ENCODE results near the gene EEF1A2. TPM values are rescaled to one million over a fixed set of nuclear protein-coding genes. Genes with fewer than 3 reads are reported as not detected.

Gene EEF1A2
- total and polyA plus RNA-seq, 2 of the 4 experiments (the other 2 are of a cell fraction): 1.3 to 4.6 TPM

GRCh38 chr20:63461104-63461763 is 37.6 kb downstream of the EEF1A2 start:
- H3K9me3 ChIP-seq (ENCODE audit: control insufficient read depth, insufficient read depth, low read length): no peaks in the 10 kb centered on the region
- no peak overlapping the region for H3K23ac ChIP-seq (ENCODE audit: low read depth, low read length)
- no peak overlapping the region for H2BK15ac ChIP-seq (ENCODE audit: low read depth, low read length)
- peaks cover 54% of the 10 kb centered on the region for H3K27me3 ChIP-seq (ENCODE audit: control insufficient read depth, insufficient read depth, low read length)
- DNase-seq: no peak
- 0 out of 2 replicates have a peak, but pooled peaks have one; percentile 44 for ATAC-seq (ENCODE audit: low read depth)
- no CpG with 5 or more reads among the region's 22 CpGs for WGBS, 2 experiments (ENCODE audit: extremely low coverage in 2 of 2, insufficient read length in 1 of 2)
- no peak overlapping the region for H2AK5ac ChIP-seq (ENCODE audit: low read depth, low read length)
- no peak overlapping the region for H3K56ac ChIP-seq (ENCODE audit: extremely low read depth, insufficient read depth, low read length)
- H3K4me1 ChIP-seq (ENCODE audit: control insufficient read depth, insufficient read depth, low read length): no peaks in the 10 kb centered on the region
- no peak overlapping the region for H3K14ac ChIP-seq (replicated peaks; ENCODE audit: low read depth, low read length)
- H2AFZ ChIP-seq (replicated peaks; ENCODE audit: low read length, poor library complexity): no peak overlapping the region
- POLR2A ChIA-PET (ENCODE audit: unreplicated experiment): no interaction called here
- H3K9me1 ChIP-seq (ENCODE audit: insufficient read depth, low read length): no peaks in the 10 kb centered on the region
- no peaks in the 10 kb centered on the region for H4K20me1 ChIP-seq (ENCODE audit: insufficient read depth, low read length)
- H3K18ac ChIP-seq (ENCODE audit: low read depth, low read length): no peak overlapping the region
- H4K8ac ChIP-seq (ENCODE audit: low read depth in 2 of 2, low read length in 2 of 2): no peak overlapping the region
- no peak overlapping the region for H3K9ac ChIP-seq (ENCODE audit: low read depth, low read length)
- H3K4me3 ChIP-seq (ENCODE audit: insufficient read depth, low read depth, low read length): no peak overlapping the region
- H4K5ac ChIP-seq (ENCODE audit: low read depth, low read length): no peak overlapping the region
- H2BK20ac ChIP-seq (ENCODE audit: low read depth, low read length): no peak overlapping the region
- no peak overlapping the region for H2BK5ac ChIP-seq (ENCODE audit: low read depth, low read length, poor library complexity, severe bottlenecking)
- H3K36me3 ChIP-seq (ENCODE audit: control insufficient read depth, insufficient read depth, low read length): no peaks in the 10 kb centered on the region
- TF ChIP-seq NFE2L2 (IDR thresholded peaks at IDR 0.05; ENCODE audit: low read depth, low read length): no peak
- TF ChIP-seq, protein P1, sequence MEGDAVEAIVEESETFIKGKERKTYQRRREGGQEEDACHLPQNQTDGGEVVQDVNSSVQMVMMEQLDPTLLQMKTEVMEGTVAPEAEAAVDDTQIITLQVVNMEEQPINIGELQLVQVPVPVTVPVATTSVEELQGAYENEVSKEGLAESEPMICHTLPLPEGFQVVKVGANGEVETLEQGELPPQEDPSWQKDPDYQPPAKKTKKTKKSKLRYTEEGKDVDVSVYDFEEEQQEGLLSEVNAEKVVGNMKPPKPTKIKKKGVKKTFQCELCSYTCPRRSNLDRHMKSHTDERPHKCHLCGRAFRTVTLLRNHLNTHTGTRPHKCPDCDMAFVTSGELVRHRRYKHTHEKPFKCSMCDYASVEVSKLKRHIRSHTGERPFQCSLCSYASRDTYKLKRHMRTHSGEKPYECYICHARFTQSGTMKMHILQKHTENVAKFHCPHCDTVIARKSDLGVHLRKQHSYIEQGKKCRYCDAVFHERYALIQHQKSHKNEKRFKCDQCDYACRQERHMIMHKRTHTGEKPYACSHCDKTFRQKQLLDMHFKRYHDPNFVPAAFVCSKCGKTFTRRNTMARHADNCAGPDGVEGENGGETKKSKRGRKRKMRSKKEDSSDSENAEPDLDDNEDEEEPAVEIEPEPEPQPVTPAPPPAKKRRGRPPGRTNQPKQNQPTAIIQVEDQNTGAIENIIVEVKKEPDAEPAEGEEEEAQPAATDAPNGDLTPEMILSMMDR (conservative IDR thresholded peaks at IDR 0.05; ENCODE audit: low read depth, low read length): no peak
- TF ChIP-seq CEBPB (IDR thresholded peaks at IDR 0.05; ENCODE audit: low read depth, low read length): no peak
- no peak for TF ChIP-seq POLR2A (IDR thresholded peaks at IDR 0.05; ENCODE audit: low read depth, low read length)
- no peak; the same call in 1 of the 2 replicates for TF ChIP-seq MAZ (IDR thresholded peaks at IDR 0.05; ENCODE audit: borderline replicate concordance, low read depth, low read length)
- no peak for TF ChIP-seq SMC3 (IDR thresholded peaks at IDR 0.05; ENCODE audit: low read depth, low read length)
- TF ChIP-seq BHLHE40 (IDR thresholded peaks at IDR 0.05; ENCODE audit: low read depth, low read length): no peak
- TF ChIP-seq RFX5 (IDR thresholded peaks at IDR 0.05; ENCODE audit: low read depth, low read length): no peak
- TF ChIP-seq, protein P2, sequence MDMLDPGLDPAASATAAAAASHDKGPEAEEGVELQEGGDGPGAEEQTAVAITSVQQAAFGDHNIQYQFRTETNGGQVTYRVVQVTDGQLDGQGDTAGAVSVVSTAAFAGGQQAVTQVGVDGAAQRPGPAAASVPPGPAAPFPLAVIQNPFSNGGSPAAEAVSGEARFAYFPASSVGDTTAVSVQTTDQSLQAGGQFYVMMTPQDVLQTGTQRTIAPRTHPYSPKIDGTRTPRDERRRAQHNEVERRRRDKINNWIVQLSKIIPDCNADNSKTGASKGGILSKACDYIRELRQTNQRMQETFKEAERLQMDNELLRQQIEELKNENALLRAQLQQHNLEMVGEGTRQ (IDR thresholded peaks at IDR 0.05; ENCODE audit: low read depth, low read length): no peak
- H3K27ac ChIP-seq (ENCODE audit: insufficient read depth, low read length): no peak overlapping the region
- no peak overlapping the region for H3K4ac ChIP-seq (ENCODE audit: low read depth, low read length)
- CTCF ChIA-PET: no interaction called here
- no peak overlapping the region for H2BK120ac ChIP-seq (ENCODE audit: low read depth, low read length)
- no peaks in the 10 kb centered on the region for H3K79me1 ChIP-seq (ENCODE audit: low read depth in 1 of 2, low read length in 2 of 2)
- no peak overlapping the region for H4K91ac ChIP-seq (ENCODE audit: insufficient read depth, low read depth, low read length)
- in situ Hi-C loops (cut with MboI; ENCODE audit: low sequenced_read_pairs): no loop called here
- no peak overlapping the region for H3K4me2 ChIP-seq (ENCODE audit: low read depth, low read length)
- no TSS peak for BruUV-seq (replicated peaks)
- dilution Hi-C loops (cut with HindIII; ENCODE audit: low sequenced_read_pairs, unreplicated experiment): no loop called here
- H2AK9ac ChIP-seq (replicated peaks; ENCODE audit: low read depth, low read length, poor library complexity): peak overlapping the region; percentile 3
- intact Hi-C loops (cut with micrococcal nuclease): no loop called here

Data from IMR-90 (cell line).